ENCODE measurements around the gene SLC25A12. TPM values are rescaled to one million over a fixed set of nuclear protein-coding genes. Genes with fewer than 3 reads are reported as not detected.

Gene SLC25A12
- total RNA-seq, 1 donor from 2014 or later = 23.2 TPM

GRCh38 chr2:171894612-171894947, 536 bp upstream of the SLC25A12 start:
- intact Hi-C loops (cut with DNase I) = no loop called here
- DNase-seq (ENCODE audit: low spot score) = no peak
- no peak for ATAC-seq

GRCh38 chr2:171893196-171893823, 734 bp downstream of the SLC25A12 start:
- intact Hi-C loops (cut with DNase I) = no loop called here
- peak; percentile 23 for ATAC-seq
- DNase-seq (ENCODE audit: low spot score) = no peak

- intact Hi-C loops (cut with DNase I) = no loop called here
- no peak for DNase-seq (ENCODE audit: low spot score)
- no peak for ATAC-seq
These were observed 4.2 kb downstream of the SLC25A12 start for GRCh38 chr2:171889808-171890207.

GRCh38 chr2:171889333-171889732, 4.7 kb downstream of the SLC25A12 start:
- no peak for ATAC-seq
- intact Hi-C loops (cut with DNase I) = no loop called here
- no peak for DNase-seq (ENCODE audit: low spot score)

- ATAC-seq = no peak
- no peak for DNase-seq (ENCODE audit: low spot score)
- intact Hi-C loops (cut with DNase I) = no loop called here
These were observed 10.7 kb downstream of the SLC25A12 start for GRCh38 chr2:171883275-171883893.

- no peak for DNase-seq (ENCODE audit: low spot score)
- no peak for ATAC-seq
- intact Hi-C loops (cut with DNase I) = no loop called here
These were observed 11.8 kb downstream of the SLC25A12 start for GRCh38 chr2:171882089-171882769.

- intact Hi-C loops (cut with DNase I) = no loop called here
- ATAC-seq (no peak), DNase-seq (ENCODE audit: low spot score) (no peak)
These were observed 13.3 kb downstream of the SLC25A12 start for GRCh38 chr2:171880774-171881173.

- ATAC-seq = no peak
- intact Hi-C loops (cut with DNase I) = no loop called here
- DNase-seq (ENCODE audit: low spot score) = no peak
These were observed 14.2 kb downstream of the SLC25A12 start for GRCh38 chr2:171879865-171880264.

- DNase-seq (ENCODE audit: low spot score) = no peak
- intact Hi-C loops (cut with DNase I) = no loop called here
- ATAC-seq = peak; percentile 97
These were observed 15.5 kb downstream of the SLC25A12 start for GRCh38 chr2:171878481-171878993.

GRCh38 chr2:171874963-171875362, 19.1 kb downstream of the SLC25A12 start:
- intact Hi-C loops (cut with DNase I) = no loop called here
- ATAC-seq (no peak), DNase-seq (ENCODE audit: low spot score) (no peak)

GRCh38 chr2:171874517-171874916, 19.5 kb downstream of the SLC25A12 start:
- no peak for DNase-seq (ENCODE audit: low spot score)
- ATAC-seq = no peak

GRCh38 chr2:171864357-171864985, 29.6 kb downstream of the SLC25A12 start:
- ATAC-seq = no peak
- intact Hi-C loops (cut with DNase I) = no loop called here
- no peak for DNase-seq (ENCODE audit: low spot score)

More at GRCh38 chr2:171874517-171874916, 19.5 kb downstream of the SLC25A12 start:
- intact Hi-C loops (cut with DNase I) = no loop called here

GRCh38 chr2:171862501-171862900, 31.5 kb downstream of the SLC25A12 start:
- intact Hi-C loops (cut with DNase I) = no loop called here
- ATAC-seq (no peak), DNase-seq (ENCODE audit: low spot score) (no peak)

GRCh38 chr2:171858397-171858958, 35.6 kb downstream of the SLC25A12 start:
- peak; percentile 64 for ATAC-seq
- intact Hi-C loops (cut with DNase I) = no loop called here
- no peak for DNase-seq (ENCODE audit: low spot score)

GRCh38 chr2:171855401-171855800, 38.6 kb downstream of the SLC25A12 start:
- no peak for ATAC-seq
- intact Hi-C loops (cut with DNase I) = no loop called here
- DNase-seq (ENCODE audit: low spot score) = no peak

- ATAC-seq = no peak
- no peak for DNase-seq (ENCODE audit: low spot score)
- intact Hi-C loops (cut with DNase I) = no loop called here
These were observed 41.6 kb downstream of the SLC25A12 start for GRCh38 chr2:171852366-171852888.

GRCh38 chr2:171847627-171848026, 46.4 kb downstream of the SLC25A12 start:
- no peak for ATAC-seq
- intact Hi-C loops (cut with DNase I) = no loop called here
- no peak for DNase-seq (ENCODE audit: low spot score)

GRCh38 chr2:171846894-171847293, 47.1 kb downstream of the SLC25A12 start:
- intact Hi-C loops (cut with DNase I) = no loop called here
- DNase-seq (ENCODE audit: low spot score) (no peak), ATAC-seq (no peak)

GRCh38 chr2:171841996-171842395, 52.0 kb downstream of the SLC25A12 start:
- no peak for ATAC-seq
- intact Hi-C loops (cut with DNase I) = no loop called here
- DNase-seq (ENCODE audit: low spot score) = no peak

All from sciatic nerve (tissue), 2 donors.